Measurements from ENCODE around the gene RPS4Y1.

Gene RPS4Y1

GRCh38 chrY:2885880-2886279, 44.5 kb downstream of the RPS4Y1 start:
- no peak for DNase-seq

GRCh38 chrY:2887386-2887785, 46.0 kb downstream of the RPS4Y1 start:
- DNase-seq, result no peak

GRCh38 chrY:2887955-2888354, 46.6 kb downstream of the RPS4Y1 start:
- DNase-seq, result no peak

- no peak for DNase-seq
Observed at GRCh38 chrY:2893471-2893870, 52.1 kb downstream of the RPS4Y1 start.

DNA sequence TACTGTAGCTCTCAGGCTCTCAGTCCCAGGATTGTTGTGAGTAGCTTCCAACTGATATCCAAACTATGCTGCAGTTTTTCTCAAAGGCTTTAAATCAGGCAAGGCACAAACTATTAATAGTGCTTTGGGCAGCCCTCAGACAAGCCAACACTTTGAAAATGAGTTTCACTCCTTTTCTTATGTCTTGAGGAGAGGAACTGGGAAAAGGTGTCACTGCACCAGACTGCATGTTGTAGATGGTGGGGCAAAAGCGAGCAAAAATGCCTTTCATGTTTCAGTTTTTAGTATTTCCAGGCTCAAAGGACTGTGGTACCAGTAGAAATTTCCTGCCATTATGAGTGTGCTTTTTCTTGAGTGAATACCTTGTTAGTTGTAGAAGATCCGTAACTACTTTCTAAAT, 54.6 kb downstream of the RPS4Y1 start:
- DNase-seq, result no peak

DNA sequence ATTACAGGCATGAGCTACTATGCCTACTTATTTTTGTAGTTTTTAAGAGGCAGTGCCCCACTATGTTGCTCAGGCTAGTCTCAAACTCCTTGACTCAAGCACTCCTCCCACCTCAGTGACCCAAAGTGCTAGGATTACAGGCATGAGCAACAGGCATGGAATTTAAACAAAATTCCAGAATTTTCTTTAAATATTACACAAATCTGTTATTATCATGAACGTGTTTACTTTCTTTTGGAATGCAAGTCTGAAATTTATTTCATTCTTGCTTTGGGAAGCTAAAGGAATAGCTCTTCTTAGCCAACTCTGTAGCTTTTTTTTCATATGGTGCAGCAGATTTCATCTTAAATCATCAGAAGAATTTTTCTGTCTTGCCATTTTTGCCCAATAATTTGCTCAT, 66.0 kb downstream of the RPS4Y1 start:
- DNase-seq, result no peak

DNA sequence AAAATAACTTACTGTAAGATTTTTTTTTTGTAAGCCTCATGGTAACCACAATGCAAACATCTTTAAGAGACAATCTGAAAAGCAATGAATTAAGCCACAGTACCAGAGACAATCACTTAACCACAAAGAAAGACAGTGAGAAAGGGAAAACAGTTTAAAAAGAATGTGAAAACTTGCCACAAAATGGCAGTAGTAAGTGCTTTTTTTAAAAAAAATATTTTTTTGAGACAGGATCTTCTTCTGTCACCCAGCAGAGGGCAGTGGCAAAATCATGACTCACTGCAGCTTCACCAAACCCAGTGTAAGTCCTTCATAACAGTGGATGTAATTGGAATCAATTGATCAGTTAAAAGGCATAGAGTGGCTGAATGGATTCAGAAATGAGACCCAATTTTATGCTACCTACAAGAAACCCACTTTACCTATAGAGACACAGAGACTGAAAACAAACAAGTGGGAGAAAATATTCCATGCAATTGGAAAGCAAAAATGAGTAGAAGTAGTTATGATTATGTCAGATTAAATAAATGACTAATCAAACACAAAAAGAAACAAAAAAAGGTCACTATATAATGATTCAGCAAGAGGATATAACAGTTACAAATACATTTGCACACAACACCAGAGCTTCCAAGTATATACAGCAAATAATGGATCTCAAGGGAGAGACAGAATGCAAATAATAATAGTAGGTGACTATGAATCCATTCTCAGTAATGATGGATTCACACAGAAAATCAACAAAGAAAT, 71.8 kb downstream of the RPS4Y1 start:
- no peak for DNase-seq
